Stimulated activated CD8-positive, alpha-beta memory T cell treated with anti-CD3 and anti-CD28 coated beads, Interleukin-7, amount 100 ng/mL, for 24 hours (primary cell): Measurements from ENCODE around the gene TRAPPC3.

Experiments used
- DNase-seq: peaks from one replicate; pipeline ENCODE4 v3.0.0-alpha.2; 2020; ENCODE audit warnings: low read depth

The TRAPPC3 gene

DNA sequence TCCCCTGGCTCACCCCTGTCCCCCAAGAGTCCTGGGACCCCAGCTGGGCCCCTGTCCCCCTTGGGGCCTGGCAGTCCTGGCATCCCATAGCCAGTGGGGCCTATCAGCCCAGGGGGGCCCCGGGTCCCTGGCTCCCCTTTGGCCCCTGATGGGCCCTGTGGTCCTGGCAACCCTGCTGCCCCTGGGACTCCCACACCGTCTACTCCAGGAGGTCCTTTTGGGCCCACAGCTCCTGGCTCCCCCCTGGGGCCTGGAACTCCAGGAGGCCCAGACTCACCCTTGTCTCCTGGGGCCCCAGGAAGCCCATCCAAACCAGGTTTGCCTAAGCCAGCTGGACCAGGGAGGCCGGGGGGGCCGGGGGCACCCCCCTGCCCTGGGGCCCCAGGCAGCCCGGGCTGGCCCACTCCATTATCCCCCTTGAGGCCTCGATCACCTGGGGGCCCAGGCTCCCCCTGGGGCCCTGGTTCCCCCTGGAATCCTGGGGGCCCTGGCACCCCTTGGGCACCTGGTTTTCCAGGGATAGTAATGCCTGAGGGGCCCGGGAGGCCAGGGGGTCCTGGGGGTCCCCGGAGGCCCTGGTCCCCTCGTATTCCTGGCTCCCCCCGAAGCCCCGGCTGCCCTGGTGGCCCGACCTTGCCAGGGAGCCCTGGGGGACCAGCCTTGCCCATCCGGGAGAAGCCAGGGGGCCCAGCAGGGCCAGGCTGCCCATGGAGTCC is 50.5 kb downstream of the TRAPPC3 start:
- DNase-seq, result no peak

DNA sequence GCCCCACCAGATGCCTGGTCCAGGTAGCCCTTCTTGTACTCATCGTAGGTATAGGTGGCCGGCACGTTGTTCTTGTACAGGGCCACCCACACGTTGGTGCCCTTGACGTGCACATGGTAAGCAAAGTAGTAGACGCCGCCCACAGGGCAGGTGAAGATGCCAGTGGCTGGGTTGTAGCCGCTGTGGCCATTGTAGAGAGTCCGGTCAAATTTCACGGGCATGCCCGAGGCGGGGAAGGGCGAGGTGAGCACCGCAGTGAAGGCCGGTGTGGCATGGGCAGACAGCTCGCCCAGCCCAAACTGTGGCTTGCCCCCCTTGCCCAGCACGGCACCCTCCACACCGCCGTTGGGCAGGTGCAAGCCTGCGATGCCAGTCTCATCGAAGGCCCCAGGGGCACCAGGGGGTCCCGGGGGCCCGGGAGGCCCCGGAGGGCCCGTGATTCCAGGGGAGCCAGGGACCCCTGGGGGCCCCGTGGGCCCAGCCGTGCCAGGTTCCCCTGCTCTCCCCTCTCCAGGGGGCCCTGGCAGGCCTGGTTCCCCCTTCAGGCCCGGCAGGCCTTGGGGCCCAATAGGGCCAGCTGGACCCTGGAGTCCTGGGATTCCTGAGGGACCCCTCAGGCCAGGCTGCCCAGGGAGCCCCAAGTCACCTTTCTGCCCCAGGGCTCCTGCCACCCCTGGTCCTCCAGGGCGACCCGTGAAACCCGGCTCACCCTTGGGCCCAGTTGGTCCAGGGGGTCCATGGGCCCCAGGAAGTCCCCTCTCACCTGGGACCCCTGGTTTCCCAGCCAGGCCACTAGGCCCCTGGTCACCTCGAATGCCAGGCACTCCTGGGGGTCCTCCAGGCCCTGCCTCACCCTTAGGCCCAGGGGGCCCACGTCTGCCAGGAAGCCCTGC is 51.3 kb downstream of the TRAPPC3 start:
- no peak for DNase-seq

DNA sequence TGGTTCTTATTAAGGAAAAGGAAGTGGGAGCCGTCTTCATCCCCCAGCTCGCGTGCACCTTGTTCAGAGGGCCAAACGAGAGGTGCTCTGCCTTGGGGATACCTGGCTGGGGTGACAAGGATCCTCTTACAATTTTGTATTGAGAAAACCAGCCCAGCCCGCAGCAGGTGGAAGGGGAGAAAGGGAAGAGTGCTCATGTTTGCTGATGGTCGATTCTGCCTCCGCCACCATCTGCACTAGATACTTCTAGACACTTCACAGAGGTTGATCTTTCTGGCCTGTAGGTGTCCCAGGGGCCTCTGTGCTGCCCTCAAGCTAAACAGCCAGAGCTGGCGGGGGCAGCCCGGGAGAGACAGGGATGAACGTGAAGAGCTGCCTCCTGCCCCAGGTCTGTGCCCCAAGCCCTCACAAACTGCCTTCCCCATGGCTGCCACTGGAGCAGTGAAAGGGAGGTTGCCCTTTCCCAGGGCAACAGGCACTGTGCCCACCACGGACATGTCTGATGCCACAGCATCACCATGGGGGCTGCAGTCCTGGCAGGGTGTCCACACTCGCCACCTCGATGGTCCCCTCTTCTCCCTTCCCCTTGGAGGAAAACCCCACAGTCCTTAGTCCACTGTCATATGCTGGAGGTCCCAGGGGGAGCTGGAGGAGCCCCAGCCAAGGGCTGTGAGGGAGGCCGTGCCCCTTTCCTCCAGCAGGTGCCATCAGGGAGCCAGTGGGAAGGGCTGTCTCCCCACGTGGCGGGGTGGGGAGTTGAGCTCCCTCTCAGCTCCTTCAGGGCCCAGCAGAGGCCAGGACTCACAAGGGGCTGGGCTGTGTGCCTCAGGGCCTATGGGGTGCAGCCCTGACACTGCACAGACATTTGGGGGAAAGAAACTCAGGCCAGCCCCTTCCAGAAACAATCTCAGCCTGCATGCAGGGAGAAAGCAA is 52.5 kb downstream of the TRAPPC3 start:
- no peak for DNase-seq

DNA sequence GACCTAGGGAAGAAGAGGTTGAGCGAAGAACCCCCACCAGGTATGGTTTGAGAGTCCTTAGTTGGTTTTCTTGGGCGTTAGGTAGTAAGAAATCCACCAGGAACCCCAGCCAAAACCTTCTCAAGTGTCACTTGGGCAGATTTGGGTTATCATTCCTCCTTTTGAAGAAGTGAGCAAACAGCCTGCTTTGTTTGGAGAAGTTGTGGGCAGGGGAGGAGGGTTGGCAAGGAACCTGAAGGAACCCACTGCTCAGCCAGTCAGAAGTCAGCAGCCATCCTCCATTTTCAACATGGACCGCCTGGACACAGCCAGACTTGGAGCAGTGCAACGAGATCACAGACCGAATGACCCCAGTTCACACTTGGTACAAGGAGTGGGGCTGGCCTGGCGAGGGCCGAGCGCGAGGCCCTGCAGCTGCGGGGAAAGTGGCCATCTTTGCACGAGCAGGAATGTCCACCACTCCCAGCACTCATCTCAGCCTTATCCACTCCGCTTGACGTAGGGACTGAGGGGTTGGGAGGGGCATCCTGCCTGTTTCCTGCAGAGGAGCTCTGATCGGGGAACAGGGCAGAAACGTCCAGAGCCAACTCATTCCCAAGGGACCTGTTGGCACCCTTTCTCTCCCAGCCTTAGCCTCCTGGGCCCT is 53.4 kb downstream of the TRAPPC3 start:
- DNase-seq, result no peak

DNA sequence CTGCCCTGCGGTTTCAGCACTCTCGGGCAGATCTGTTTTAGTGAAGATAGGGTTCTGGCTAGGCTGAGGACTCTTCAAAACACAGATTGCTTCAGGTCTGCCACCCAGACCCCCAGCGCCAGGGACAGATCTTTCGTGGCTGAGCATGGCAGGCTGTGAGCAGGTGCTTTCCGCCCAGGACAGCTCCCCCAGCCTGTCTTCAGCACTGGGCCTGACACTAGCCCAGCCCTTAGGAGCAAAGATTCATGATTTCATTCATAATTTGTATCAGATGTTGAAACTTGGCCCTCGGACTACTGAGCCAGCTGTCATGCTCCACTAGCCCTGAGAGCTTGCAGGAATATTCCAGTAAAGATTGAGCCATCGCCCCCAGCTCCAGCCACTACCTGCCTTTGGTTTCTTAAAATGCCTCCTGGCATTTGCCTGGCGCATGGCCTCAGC is 54.6 kb downstream of the TRAPPC3 start:
- DNase-seq, result no peak

DNA sequence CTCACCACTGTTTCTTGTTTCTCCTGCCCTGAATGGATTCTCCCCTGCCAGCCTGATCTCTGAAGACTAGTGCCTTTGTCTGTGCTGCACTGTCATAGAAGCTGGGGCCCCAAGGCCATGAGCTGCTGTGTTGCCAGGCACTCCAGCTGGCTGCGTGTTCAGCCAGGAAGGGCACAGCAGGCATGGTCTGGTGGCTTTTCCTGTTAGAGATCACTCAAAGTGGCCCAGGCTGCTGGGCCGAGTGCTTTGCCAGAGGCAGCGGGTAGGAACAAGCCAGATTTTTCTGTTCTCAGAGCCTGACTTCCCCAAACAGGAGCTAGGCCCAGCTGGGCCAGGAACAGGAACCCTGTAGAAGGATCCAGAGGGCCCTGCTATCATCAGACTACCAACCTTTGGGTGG is 55.4 kb downstream of the TRAPPC3 start:
- DNase-seq, result no peak

DNA sequence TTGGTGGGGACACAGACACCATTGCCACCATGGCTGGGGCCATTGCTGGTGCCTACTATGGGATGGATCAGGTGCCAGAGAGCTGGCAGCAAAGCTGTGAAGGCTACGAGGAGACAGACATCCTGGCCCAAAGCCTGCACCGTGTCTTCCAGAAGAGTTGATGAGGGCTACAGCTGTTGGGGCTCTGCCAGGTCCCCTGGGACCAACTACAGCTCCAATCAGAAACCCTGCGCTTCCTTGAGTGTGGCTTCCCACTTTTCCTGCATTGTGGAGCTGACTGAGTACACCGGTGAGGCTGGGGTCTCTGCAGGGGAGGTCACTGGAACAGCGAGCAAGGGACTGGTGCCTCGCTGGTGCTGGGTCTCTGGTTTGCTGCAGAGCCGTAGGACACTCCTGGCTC is 56.1 kb downstream of the TRAPPC3 start:
- no peak for DNase-seq

DNA sequence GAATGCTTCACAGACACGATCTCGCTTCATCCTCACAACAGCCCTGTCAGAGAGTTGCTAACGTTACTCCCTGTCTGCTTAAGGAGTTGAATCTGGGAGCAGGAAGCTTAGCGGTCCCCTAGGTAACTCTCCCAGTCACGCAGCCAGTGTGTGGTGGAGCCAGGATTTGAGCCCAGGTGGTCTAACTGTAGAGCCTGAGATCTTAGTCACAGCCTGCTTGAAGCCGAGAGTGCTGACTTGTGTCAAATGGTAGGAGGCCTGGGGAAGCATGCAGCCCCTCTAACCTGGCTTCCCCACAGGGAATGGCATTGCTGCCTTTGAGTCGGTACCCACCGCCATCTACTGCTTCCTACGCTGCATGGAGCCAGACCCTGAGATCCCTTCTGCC is 56.5 kb downstream of the TRAPPC3 start:
- DNase-seq, result no peak

DNA sequence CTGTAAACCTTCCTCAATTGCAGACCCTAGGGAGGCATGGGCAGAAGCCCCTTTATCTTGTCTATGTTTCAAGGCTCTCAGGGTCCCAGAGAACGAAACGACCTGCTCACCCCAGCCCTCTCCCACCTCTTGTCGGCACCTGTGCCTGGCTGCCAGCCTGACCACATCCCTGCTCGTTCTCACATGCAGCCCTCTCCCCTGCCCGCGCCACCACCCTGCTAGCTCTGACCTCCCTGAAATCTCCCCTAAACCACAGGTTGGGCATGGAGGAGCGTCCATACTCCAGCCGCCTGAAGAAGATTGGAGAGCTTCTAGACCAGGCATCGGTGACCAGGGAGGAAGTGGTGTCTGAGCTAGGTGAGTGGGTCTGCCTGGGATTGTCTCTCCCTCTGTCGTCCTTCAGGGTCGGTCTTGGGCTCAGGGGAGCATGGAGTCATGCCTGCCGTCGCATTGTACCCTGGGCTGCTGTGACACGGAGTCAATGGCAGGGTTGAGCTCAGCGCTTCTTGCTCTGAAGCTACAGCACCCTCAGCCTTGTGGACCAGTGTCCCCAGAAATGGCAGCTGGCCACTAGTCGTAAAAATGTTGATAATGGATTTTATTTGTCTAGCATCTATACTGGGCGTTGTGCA is 57.0 kb downstream of the TRAPPC3 start:
- no peak for DNase-seq

DNA sequence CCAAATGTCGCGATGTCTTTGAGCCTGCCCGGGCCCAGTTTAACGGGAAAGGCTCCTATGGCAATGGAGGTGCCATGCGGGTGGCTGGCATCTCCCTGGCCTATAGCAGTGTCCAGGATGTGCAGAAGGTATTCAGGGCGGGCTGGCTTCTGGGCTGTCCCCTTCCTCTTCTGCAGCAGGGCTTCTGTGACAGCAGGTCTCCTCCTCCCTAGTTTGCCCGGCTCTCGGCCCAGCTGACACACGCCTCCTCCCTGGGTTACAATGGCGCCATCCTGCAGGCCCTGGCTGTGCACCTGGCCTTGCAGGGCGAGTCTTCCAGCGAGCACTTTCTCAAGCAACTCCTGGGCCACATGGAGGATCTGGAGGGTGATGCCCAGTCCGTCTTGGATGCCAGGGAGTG is 57.6 kb downstream of the TRAPPC3 start:
- DNase-seq, result no peak

DNA sequence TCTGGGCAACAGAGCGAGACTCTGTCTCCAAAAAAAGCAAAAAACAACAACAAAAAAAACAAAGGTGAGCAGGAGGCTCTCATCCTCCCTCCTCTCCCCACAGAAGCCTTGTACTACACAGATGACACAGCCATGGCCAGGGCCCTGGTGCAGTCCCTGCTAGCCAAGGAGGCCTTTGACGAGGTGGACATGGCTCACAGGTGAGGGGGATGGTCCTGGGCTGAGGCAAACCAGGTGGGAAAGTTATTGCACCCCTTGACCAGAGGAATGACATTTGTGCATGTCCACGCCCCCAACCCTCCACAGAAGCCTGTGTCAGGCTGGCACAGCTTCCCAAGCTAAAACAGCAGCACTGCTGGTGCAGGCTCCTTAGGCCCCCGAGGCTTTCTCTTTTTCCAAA is 58.1 kb downstream of the TRAPPC3 start:
- DNase-seq, result no peak

DNA sequence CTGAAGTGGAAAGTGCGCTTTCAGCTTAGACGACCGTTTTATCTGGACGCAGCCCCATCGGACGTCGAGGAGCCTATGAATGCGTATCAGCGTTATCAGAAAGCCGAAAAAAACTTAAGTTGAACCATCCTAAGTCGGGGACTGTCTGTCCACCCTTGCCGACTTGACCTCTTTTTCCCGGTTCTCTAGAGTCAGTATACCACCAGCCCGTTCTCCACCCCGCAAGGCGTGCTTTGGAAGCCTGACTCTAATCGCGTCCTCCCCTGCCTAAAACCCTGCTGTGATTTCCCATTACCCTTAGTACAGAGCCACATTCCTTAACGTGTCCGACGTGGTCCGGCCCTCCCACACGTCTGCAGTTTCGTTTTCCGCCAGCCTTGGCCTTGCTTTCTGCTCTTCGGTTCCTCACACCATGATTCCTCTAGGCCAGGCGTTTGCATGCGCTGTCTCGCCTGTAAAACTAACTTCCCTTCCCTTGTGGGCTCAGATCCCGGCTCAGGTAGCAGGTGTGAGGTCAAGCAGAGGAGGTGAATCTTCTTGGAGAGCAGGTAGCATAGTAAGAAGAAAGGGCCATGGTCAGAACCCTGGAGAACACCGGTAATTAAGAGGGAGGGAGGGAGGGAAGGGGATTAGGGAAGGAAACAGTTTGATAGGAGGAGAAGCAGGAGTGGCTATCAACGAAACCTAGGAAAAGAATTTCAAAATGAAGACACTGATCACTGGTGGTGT is 59.7 kb downstream of the TRAPPC3 start:
- DNase-seq, result no peak

DNA sequence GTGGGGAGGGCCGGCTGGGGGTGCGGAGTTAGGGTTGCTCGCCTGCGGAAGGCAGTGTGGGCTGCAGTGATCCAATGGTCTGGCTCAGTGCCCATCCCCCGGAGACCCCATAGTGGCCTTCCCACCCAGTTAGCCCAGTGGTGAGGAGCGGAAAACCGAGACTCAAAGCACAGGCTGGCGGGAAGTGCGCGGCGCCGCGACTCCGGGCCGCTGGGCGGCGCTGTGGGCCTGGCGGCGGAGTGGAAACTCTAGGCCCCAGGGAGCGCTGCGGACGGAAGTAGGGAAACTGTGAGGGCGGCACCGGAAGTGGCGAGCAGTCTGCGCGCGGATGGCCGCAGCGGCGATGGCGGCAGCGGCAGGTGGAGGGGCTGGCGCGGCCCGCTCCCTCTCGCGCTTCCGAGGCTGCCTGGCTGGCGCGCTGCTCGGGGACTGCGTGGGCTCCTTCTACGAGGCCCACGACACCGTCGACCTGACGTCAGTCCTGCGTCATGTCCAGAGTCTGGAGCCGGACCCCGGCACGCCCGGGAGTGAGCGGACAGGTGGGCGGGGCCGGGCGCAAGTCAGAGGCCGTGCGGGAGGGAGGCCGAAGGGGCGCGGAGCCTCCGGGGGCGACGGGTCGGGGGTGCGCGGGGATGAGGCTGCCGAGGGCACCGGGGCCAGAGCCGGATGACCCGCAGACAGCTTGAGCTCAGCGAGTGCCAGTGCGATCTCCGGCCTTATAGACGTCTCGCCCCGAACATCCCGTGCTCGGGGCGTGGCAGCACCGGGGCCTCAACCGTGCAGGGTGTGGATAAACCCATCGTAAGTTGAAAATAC is 60.5 kb downstream of the TRAPPC3 start, which contains the start of gene ADPRS:
Gene ADPRS, plus strand, starts transcription at position 316 of the 816 bp plus-strand sequence. Its CDS starts 13 bp downstream, at position 329.
- DNase-seq, result peak; percentile 84

DNA sequence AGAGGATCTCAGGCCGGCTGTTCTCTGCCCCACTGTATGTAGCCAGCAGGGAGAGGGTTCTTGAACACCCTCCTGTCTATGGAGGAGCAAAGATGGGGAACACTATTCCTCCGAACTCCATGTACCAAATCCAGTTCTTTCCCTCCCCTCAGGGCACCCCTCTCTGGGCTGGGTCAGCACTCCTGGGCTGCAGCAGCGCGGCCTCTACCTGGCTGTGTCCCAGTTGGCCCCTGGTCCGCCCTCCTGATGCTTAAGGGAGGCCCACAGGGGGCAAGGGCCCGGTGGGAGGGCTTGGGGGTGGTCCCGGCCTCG is 61.1 kb downstream of the TRAPPC3 start:
- DNase-seq, result no peak

DNA sequence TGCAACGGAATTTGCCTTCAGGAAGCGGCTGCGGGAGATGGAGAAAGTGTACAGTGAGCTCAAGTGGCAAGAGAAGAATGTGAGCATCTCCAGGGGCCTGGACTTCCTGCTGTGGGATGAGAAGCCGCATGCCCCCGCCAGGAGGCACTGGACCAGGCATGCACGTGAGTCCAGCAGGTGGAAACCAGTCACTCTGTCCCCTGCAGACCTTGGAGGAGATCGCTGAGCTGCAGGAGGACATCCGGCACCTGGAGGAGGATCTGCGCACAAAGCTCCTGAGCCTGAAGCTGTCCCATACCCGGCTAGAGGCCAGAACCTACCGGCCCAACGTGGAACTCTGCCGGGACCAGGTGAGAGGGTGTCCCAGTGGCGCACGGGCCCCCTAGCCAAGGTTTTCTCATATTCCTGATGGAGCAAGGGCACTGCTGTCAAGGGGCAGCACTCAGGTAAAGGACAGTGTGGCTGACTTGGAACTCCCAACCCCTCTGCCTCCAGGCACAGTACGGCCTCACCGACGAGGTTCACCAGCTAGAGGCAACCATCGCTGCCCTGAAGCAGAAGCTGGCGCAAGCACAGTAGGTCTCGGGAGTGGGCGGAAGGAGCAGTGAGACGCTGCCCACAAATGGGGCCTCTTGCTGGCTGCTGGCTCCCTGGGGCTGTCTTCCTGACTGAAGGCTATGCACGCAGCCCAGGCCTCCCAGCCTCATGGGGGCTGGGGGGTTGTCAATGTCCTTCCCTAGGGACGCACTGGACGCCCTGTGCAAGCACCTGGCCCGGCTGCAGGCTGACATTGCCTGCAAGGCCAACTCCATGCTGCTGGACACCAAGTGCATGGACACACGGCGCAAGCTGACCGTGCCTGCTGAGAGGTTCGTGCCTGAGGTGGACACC is 61.8 kb downstream of the TRAPPC3 start:
- DNase-seq, result no peak
